ENCODE results near the gene ZNF22.

The ZNF22 gene

GRCh38 chr10:44993922-44994751 lies 6.6 kb upstream of the ZNF22 start:
- TF ChIP-seq, protein P1, sequence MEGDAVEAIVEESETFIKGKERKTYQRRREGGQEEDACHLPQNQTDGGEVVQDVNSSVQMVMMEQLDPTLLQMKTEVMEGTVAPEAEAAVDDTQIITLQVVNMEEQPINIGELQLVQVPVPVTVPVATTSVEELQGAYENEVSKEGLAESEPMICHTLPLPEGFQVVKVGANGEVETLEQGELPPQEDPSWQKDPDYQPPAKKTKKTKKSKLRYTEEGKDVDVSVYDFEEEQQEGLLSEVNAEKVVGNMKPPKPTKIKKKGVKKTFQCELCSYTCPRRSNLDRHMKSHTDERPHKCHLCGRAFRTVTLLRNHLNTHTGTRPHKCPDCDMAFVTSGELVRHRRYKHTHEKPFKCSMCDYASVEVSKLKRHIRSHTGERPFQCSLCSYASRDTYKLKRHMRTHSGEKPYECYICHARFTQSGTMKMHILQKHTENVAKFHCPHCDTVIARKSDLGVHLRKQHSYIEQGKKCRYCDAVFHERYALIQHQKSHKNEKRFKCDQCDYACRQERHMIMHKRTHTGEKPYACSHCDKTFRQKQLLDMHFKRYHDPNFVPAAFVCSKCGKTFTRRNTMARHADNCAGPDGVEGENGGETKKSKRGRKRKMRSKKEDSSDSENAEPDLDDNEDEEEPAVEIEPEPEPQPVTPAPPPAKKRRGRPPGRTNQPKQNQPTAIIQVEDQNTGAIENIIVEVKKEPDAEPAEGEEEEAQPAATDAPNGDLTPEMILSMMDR (IDR thresholded peaks at IDR 0.05) = no peak
- Histone ChIP-seq H3K4me3 (no peak overlapping the region), H3K36me3 (peaks cover 0 to 10% (median 0%) of the 10 kb centered on the region in 3 donors), H3K4me1 (peaks cover 6 to 85% (median 78%) of the 10 kb centered on the region in 4 donors), H3K27ac (peak overlapping the region; percentile 90 to 91), H3K9me3 (no peaks in the 10 kb centered on the region), H3K27me3 (no peaks in the 10 kb centered on the region)
- DNase-seq = peak in 1 of 2 donors; percentile 17
- intact Hi-C loops (cut with DNase I; ENCODE audit: low total_unique reads) = no loop called here

GRCh38 chr10:44994752-44995530 lies 5.8 kb upstream of the ZNF22 start:
- Histone ChIP-seq H3K9me3 (no peaks in the 10 kb centered on the region), H3K4me3 (no peak overlapping the region), H3K27ac (peak overlapping the region; percentile 90 to 91), H3K27me3 (no peaks in the 10 kb centered on the region), H3K4me1 (peaks cover 6 to 93% (median 85%) of the 10 kb centered on the region in 4 donors), H3K36me3 (peaks cover 0 to 2% (median 0%) of the 10 kb centered on the region in 3 donors)
- TF ChIP-seq, protein P1 (IDR thresholded peaks at IDR 0.05) = no peak
- intact Hi-C loops (cut with DNase I; ENCODE audit: low total_unique reads) = no loop called here
- DNase-seq = peak; percentile 23 to 71

GRCh38 chr10:44995581-44995913 lies 5.2 kb upstream of the ZNF22 start:
- Histone ChIP-seq H3K9me3 (no peaks in the 10 kb centered on the region), H3K4me3 (no peak overlapping the region), H3K36me3 (no peaks in the 10 kb centered on the region), H3K4me1 (peaks cover 6 to 99% (median 91%) of the 10 kb centered on the region in 4 donors), H3K27ac (peak overlapping the region; percentile 90 to 91), H3K27me3 (no peaks in the 10 kb centered on the region)
- TF ChIP-seq, protein P1 (IDR thresholded peaks at IDR 0.05) = no peak
- DNase-seq = no peak
- intact Hi-C loops (cut with DNase I; ENCODE audit: low total_unique reads) = no loop called here

DNA sequence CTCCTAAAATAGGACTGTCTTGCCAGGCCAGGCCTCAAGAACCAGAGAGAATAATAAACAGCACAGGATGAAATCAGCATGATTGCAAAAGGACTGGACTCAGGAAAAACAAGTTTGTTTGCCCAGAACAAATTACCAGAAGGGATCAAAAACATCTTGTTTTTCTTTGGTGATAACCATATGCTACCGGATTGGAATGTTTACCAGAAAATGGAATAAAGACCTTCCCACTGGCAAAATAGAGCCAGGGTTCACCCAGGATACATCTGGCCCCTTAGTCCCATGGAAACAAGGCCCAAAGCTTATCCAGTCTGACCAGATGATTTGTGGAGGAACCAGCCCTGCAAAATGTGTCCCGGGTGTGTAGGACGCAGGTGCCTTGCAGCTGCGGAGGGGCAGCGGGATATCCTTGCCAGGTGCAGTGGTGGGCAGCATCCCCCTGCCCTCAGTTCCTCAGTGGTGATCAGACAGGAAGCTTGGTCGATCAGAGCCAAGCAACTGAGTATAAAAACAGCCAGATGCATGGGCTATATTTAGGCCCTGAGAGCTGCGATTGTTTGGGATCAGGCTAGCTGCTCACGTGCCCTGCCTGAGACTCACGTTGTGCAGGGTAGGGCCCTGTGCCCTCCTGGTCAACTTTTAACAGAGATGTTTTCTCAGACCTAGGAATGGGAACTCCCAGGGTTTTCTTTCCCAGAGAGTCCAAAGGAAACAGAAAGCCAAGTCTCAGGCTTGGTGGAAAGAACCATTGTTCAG lies 4.6 kb upstream of the ZNF22 start:
- TF ChIP-seq, protein P1 (IDR thresholded peaks at IDR 0.05) = no peak
- Histone ChIP-seq H3K27me3 (no peaks in the 10 kb centered on the region), H3K27ac (peak overlapping the region; percentile 90 to 91), H3K4me3 (peak overlapping the region in 1 of 2 donors; percentile 31), H3K9me3 (no peaks in the 10 kb centered on the region), H3K4me1 (peaks cover 6 to 95% (median 89%) of the 10 kb centered on the region in 4 donors), H3K36me3 (no peaks in the 10 kb centered on the region)
- DNase-seq = peak; percentile 91 to 94
- intact Hi-C loops (cut with DNase I; ENCODE audit: low total_unique reads) = loop anchor here (2.0 kb wide), 1 partner anchor 13 kb away; no protein-coding TSS in a partner anchor

DNA sequence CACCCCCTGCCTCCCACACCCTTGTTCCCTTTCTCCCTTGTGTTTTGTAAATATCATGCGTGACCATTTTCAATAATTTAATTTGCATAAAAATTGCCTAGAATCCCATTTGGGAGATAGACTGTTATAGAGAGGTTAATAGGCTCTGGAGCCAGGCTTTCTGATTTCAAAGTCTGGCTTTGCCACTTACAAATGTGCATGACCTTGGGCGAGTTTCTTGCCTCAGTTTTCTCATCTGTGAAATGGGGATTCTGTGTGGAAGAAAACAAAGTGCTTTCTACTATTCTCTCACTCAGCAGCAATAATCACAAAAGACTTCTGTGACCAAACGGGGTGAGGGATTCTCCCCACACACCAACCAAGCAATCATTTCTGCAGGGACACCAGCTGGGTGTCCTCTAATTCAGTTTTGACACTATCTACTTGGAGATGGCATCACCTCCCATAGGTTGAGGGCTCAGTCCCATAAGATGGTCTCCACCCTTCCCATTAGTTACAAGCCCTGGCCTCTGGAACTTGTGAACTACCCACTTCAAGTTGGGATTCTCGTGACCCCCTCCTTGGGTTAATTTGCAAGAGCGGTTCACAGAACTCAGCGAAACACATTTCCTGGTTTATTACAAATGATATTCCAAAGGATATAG lies 3.5 kb upstream of the ZNF22 start:
- Histone ChIP-seq H3K9me3 (no peaks in the 10 kb centered on the region), H3K4me3 (peak overlapping the region in 1 of 2 donors; percentile 31), H3K27ac (peak overlapping the region; percentile 90 to 91), H3K4me1 (peaks cover 6 to 89% (median 81%) of the 10 kb centered on the region in 4 donors), H3K36me3 (no peaks in the 10 kb centered on the region), H3K27me3 (no peaks in the 10 kb centered on the region)
- no peak for DNase-seq
- intact Hi-C loops (cut with DNase I; ENCODE audit: low total_unique reads) = loop anchor here (2.0 kb wide), 1 partner anchor 14 kb away; no protein-coding TSS in a partner anchor
- TF ChIP-seq, protein P1 (IDR thresholded peaks at IDR 0.05) = no peak
